GM18499 (cell line): ENCODE data around the gene PLAAT2.

ENCODE experiments used
- ATAC-seq: cut with Tn5 transposase; IDR thresholded peaks from one replicate; pipeline ENCODE4 v1.9.1; 2021; ENCODE audit warnings: moderate number of reproducible peaks; ENCODE audit not compliant: insufficient read depth, unreplicated experiment

Gene PLAAT2

DNA sequence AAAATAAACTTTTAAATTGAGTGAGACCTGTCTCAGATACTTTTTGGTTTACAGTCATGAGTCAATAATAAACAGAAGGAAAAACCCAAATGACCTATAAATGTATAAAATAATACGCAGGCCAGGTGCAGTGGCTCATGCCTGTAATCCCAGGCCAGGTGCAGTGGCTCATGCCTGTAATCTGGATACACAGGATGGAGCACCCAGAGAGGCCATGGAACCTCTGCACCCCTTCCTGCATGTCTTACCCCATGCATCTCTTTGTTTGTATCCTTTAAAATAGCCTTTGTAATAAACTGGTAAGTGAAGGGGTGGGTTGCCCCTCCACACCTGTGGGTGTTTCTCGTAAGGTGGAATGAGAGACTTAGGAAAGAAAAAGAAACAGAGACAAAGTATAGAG lies 35.5 kb downstream of the PLAAT2 start:
- no peak for ATAC-seq

DNA sequence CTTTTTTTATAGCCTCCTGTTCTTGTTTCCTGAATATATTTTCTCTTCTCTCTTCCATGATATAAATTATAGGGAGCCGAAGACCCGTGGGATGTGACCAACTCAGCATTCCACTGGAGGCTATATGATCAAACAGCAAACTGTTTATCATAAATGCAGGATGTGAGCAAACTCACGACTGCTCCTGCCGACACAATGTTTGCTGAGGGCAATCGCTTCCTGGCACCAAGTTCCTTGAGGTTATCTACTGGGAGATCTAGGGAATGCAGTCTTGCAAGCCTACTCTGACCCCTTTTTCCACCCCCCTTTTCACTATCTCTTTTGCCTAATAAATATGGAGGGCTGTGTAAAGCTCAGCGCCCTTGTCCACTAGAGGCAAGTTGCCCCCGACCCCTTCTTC lies 40.0 kb downstream of the PLAAT2 start:
- no peak for ATAC-seq

DNA sequence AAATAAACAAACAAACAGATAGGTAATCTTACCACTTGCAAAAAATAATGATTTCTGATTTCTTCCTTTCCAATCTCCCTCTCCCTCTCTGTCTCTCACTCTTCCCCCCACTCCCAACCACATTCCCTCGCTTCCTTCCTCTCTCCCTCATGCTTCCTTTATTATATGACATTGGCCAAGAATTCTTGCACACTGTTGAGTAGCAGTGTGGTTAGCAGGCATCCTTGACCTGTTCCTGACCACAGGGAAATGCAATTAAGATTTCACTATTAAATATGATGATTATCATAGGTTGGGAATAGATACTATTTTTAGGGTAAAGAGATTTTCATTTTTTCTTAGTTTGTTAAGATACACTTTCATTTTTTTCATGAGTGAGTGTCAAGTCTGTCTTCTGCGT lies 41.3 kb downstream of the PLAAT2 start:
- no peak for ATAC-seq

- ATAC-seq, result no peak
Observed at GRCh38 chr11:63520606-63521170, 42.5 kb downstream of the PLAAT2 start.

DNA sequence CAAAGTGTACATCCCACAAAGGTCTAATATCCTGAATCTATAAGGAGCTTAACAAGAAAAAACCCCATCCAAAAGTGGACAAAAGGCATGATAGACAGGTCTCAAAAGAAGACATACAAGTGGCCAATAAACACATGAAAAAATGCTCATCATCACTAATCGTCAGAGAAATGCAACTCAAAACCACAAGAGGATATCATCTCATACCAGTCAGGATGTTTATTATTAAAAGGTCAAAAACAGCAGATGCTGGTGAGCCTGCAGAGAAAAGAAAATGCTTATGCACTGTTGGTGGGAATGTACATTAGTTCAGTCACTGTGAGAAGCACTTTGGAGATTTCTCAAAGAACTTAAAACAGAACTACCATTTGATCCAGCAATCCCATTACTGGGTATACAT lies 44.6 kb downstream of the PLAAT2 start:
- no peak for ATAC-seq

DNA sequence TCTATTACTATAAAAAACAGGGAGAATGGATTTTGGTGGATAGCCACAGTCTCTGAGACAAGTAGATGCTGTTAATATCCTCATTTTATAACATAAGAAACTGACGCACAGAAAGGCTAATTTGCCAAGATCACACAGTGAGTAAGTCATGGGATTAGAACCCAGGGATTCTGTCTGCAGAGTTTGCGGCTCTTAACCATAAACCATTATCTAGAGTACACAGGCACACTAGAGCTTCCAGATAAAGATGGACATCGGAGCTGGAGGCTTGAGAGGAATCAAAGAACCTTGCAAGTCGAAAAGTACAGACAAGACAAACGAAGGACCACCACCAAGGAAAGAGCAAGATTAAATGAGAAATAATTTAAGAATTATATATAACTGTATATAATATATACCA lies 46.0 kb downstream of the PLAAT2 start:
- ATAC-seq, result no peak

DNA sequence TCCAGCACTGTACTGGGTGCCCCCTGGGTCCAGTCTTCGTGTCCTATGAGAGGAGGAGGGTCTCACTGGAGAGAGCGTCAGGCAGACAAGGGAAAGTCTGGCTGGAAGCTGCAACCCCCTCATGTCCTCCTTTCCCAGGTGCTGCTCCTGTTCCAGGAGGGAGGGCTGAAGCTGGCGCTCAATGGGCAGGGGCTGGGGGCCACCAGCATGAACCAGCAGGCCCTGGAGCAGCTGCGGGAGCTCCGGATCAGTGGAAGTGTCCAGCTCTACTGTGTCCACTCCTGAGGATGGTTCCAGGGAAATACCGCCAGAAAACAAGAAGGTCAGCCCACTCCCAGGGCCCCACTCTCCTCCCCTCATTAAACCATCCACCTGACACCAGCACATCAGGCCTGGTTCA lies 47.1 kb downstream of the PLAAT2 start:
- ATAC-seq, result no peak

DNA sequence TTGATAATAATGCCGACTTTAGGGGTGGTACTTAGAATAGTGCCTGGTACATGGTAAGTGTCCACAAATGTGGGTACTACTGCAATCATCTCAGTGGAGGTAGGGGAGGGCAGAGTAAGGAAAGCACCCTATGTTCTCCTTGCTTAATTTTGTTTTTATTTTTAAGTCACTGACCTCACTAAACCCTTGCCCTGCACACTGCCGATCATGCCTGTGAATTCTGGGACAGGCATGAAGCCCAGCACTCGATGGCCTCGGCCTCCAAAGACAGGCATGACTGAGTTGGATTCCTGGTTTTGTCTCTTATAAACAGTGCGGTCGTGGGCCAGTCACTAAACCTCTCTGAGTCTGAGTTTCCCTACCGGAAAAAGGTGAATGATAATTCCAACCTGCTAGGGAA lies 50.4 kb downstream of the PLAAT2 start:
- no peak for ATAC-seq

GRCh38 chr11:63511048-63511748 lies 52.0 kb downstream of the PLAAT2 start:
- ATAC-seq, result no peak

DNA sequence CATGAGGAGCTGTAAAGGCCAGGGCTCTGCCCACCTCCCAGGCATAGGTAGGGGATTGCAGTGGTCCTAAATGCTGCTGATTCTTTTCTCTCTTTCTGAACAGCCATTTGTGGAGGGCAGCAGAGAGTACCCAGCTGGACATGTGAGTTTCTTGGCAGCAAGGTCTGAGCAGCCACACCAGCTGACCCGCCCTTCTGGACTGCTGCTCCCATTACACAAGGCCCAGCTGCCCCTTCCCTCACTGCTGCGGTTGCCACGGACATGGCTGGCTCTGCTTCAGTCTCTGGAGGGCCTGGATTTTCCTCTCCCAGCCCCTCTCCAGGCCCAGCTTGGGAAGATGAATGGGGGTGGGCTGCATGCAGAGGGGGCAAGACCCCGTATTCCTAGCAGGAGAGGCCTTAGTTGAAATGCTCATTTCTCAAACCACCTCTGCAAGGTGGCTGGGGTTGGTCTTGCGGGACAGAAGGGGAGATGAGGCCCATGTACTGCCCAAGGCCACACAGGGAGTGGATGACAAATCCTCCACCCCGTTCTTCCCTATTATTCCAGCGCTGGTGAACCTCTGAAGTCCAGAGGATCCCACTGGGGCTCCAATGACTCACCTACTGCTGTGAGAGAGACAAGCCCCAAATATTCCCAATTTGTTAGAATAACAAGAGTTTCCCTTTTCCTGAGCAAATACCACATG lies 52.7 kb downstream of the PLAAT2 start:
- ATAC-seq, result no peak

DNA sequence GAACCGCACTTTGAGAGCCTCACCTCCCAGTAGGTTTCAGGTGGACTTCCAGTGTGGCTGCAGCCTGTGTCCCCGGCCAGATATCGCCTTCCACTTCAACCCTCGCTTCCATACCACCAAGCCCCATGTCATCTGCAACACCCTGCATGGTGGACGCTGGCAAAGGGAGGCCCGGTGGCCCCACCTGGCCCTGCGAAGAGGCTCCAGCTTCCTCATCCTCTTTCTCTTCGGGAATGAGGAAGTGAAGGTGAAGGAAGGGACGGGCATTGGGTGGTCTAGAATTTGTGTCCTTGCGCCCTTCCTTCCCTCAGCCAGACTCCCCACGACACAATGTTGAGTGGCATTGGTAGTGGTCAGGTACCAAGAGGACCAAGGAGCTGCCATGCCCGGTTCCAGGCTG lies 54.4 kb downstream of the PLAAT2 start:
- ATAC-seq, result no peak

GRCh38 chr11:63508009-63508408 lies 55.2 kb downstream of the PLAAT2 start:
- no peak for ATAC-seq

GRCh38 chr11:63507511-63507910 lies 55.7 kb downstream of the PLAAT2 start:
- no peak for ATAC-seq

GRCh38 chr11:63506876-63507275 lies 56.3 kb downstream of the PLAAT2 start:
- ATAC-seq, result no peak

- no peak for ATAC-seq
Observed at GRCh38 chr11:63505857-63506528, 57.2 kb downstream of the PLAAT2 start, which contains the start of gene LGALS12. LGALS12 (plus strand) TSS chr11:63506084; CDS start chr11:63506459, 375 bp downstream.

DNA sequence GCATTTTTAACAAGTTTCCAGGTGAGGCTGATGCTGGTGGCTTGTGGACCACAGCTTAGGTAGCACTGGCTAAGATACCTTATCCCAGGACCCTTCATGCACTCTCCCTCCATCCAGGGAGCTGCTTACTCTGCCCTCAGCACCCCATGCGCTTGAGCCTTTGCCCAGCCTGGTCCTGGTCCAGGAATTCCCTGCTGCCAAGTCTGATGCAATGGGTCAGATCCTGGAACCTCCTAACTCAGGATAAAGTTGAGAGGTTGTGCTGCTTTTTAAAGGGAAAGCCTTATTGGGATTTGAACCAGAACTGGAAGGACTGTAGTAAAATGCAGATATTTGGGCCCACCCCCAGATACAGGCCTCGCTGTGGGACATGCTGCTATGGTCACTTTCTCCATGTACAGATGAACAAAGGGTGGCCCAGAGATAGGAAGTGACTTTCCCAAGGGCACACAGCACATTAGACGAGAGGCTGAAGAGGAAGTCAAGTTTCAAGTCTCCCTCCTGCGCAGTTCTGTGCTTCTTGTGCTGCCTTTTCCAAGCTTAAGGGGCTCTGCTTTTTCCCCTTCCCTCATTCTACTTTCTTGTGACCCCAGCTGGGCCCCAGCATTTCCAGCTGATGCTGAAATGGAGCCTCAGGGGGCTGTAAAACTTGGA lies 58.1 kb downstream of the PLAAT2 start:
- no peak for ATAC-seq

GRCh38 chr11:63504054-63504453 lies 59.1 kb downstream of the PLAAT2 start:
- no peak for ATAC-seq

GRCh38 chr11:63503492-63503891 lies 59.7 kb downstream of the PLAAT2 start:
- ATAC-seq, result no peak
